ENCODE results near the gene RTL10. TPM values are rescaled to one million over a fixed set of nuclear protein-coding genes. Genes with fewer than 3 reads are reported as not detected.

Gene RTL10
- total and polyA plus RNA-seq, 2 of the 13 experiments (the other 11 are each of a cell fraction or from before 2014, with no cell fraction given), result 14.1 to 15.8 TPM

DNA sequence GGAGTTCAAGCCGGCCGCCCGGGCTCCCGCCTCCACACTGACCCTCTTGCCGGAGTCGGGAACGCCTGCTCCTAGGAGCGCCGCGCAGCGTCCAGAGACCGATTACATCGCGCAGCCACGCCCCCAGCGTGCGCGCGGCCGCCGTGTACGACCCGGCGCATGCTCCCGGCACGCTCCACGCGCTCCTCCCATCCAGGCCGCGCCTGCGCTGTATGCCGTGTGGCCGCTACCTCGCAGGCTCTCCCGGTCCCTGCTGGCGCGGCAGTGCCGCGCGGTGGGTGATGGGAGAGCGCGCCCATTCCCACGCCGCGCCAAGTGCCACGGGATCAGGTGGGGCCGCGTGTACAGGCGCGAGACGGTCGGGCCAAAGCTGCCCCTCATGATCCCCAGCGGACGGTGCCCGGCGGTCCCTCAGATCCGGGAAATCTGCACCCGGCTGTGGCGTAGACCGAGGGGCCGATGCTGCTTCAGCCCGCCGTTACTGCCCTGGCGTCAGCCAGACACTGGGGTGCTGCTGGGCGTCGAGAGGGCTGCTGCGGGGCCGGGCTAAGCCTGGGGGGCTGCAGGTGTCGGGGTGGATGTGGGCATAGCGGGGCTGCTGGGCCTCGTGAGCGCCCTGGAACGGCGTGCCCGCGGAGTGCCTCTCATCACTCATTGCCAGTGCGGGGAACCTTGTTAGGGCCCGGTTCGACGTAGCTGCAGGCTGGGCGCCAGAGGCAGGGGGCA, at the start of gene RTL10, which contains the start of gene GNB1L (continued):
- TF ChIP-seq, protein P1, sequence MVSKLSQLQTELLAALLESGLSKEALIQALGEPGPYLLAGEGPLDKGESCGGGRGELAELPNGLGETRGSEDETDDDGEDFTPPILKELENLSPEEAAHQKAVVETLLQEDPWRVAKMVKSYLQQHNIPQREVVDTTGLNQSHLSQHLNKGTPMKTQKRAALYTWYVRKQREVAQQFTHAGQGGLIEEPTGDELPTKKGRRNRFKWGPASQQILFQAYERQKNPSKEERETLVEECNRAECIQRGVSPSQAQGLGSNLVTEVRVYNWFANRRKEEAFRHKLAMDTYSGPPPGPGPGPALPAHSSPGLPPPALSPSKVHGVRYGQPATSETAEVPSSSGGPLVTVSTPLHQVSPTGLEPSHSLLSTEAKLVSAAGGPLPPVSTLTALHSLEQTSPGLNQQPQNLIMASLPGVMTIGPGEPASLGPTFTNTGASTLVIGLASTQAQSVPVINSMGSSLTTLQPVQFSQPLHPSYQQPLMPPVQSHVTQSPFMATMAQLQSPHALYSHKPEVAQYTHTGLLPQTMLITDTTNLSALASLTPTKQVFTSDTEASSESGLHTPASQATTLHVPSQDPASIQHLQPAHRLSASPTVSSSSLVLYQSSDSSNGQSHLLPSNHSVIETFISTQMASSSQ (IDR thresholded peaks at IDR 0.05; ENCODE audit: low read depth), result no peak
- TF ChIP-seq, protein P1 (CRISPR knock-in tag; IDR thresholded peaks at IDR 0.05; ENCODE audit: borderline replicate concordance), result peak; percentile 74
- TF ChIP-seq ZNF674 (CRISPR knock-in tag; IDR thresholded peaks at IDR 0.05; ENCODE audit: low read depth) (peak; percentile 12; the same call in 1 of the 2 replicates), FLYWCH1 (CRISPR knock-in tag; IDR thresholded peaks at IDR 0.05) (no peak; the same call in 1 of the 2 replicates), ATAD3A (CRISPR knock-in tag; IDR thresholded peaks at IDR 0.05) (0 out of 2 replicates have a peak, but pooled peaks have one; percentile 27), ATM (IDR thresholded peaks at IDR 0.05; ENCODE audit: borderline replicate concordance) (no peak), SOX5 (CRISPR knock-in tag; IDR thresholded peaks at IDR 0.05; ENCODE audit: borderline replicate concordance) (peak; percentile 40; the same call in 1 of the 2 replicates), CHCHD3 (CRISPR knock-in tag; IDR thresholded peaks at IDR 0.05) (peak; percentile 94; the same call in 1 of the 2 replicates), MLLT10 (CRISPR knock-in tag; IDR thresholded peaks at IDR 0.05) (no peak), FIP1L1 (IDR thresholded peaks at IDR 0.05; ENCODE audit: borderline replicate concordance, insufficient read depth, low read depth, low read length) (peak; percentile 94; the same call in 1 of the 2 replicates), HNRNPLL (IDR thresholded peaks at IDR 0.05; ENCODE audit: low read depth, low read length, poor library complexity, severe bottlenecking) (peak; percentile 82), CBFB (CRISPR knock-in tag; IDR thresholded peaks at IDR 0.05) (peak; percentile 72; the same call in 1 of the 2 replicates), KMT2A (CRISPR knock-in tag; IDR thresholded peaks at IDR 0.05) (peak; percentile 49; the same call in 1 of the 2 replicates)
- TF ChIP-seq, protein P2, sequence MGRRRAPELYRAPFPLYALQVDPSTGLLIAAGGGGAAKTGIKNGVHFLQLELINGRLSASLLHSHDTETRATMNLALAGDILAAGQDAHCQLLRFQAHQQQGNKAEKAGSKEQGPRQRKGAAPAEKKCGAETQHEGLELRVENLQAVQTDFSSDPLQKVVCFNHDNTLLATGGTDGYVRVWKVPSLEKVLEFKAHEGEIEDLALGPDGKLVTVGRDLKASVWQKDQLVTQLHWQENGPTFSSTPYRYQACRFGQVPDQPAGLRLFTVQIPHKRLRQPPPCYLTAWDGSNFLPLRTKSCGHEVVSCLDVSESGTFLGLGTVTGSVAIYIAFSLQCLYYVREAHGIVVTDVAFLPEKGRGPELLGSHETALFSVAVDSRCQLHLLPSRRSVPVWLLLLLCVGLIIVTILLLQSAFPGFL (CRISPR knock-in tag; IDR thresholded peaks at IDR 0.05), result peak; percentile 73; the same call in 1 of the 2 replicates
- TF ChIP-seq, protein P3, sequence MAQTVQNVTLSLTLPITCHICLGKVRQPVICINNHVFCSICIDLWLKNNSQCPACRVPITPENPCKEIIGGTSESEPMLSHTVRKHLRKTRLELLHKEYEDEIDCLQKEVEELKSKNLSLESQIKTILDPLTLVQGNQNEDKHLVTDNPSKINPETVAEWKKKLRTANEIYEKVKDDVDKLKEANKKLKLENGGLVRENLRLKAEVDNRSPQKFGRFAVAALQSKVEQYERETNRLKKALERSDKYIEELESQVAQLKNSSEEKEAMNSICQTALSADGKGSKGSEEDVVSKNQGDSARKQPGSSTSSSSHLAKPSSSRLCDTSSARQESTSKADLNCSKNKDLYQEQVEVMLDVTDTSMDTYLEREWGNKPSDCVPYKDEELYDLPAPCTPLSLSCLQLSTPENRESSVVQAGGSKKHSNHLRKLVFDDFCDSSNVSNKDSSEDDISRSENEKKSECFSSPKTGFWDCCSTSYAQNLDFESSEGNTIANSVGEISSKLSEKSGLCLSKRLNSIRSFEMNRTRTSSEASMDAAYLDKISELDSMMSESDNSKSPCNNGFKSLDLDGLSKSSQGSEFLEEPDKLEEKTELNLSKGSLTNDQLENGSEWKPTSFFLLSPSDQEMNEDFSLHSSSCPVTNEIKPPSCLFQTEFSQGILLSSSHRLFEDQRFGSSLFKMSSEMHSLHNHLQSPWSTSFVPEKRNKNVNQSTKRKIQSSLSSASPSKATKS (CRISPR knock-in tag; IDR thresholded peaks at IDR 0.05), result no peak
- TF ChIP-seq, protein P4, sequence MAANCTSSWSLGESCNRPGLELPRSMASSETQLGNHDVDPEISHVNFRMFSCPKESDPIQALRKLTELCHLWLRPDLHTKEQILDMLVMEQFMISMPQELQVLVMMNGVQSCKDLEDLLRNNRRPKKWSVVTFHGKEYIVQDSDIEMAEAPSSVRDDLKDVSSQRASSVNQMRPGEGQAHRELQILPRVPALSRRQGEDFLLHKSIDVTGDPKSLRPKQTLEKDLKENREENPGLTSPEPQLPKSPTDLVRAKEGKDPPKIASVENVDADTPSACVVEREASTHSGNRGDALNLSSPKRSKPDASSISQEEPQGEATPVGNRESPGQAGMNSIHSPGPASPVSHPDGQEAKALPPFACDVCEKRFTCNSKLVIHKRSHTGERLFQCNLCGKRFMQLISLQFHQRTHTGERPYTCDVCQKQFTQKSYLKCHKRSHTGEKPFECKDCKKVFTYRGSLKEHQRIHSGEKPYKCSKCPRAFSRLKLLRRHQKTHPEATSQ (CRISPR knock-in tag; IDR thresholded peaks at IDR 0.05; ENCODE audit: borderline replicate concordance), result no peak; the same call in 1 of the 2 replicates

All from HepG2 (cell line).